ENCODE measurements around the gene DBH. TPM values are rescaled to one million over a fixed set of nuclear protein-coding genes. Genes with fewer than 3 reads are reported as not detected.

Gene DBH
- total and polyA plus RNA-seq, 2 of the 13 experiments (the other 11 are each of a cell fraction or from before 2014, with no cell fraction given) = not detected

DNA sequence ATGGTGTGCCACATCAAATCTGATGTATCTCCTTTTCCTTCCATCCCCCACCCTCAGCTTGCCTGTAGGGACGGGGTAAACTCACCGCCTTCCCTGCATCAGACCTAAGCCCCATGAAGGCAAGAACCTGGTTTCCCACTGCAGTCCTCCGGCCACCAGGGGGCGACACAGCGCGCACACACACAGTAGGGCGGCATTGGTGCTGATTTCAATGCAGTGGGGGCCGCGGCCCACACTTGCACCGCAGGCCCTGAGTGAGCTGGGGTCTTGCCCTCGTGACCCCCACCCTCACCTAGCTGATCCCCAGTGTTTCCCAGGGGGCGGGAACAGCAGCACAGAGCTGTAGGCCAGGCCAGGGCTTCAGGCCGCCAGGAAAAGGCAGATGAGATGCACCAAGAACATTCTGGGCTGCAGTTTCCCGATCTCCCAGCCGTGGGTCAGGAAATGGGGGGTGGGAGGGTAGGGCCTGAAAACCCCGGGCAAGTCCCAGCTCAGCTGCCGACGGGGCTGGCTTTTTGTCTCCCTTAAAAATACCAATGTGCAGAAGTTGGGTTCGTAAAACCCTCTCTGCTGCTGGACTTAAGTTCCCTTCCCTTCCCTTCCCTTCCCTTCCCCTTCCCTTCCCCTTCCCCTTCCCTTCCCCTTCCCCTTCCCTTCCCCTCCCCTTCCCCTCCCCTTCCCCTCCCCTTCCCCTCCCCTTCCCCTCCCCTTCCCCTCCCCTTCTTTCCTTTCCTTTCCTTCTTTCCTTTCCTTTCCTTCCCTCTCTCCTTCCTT is 46.5 kb upstream of the DBH start (continued):
- TF ChIP-seq, protein P1, sequence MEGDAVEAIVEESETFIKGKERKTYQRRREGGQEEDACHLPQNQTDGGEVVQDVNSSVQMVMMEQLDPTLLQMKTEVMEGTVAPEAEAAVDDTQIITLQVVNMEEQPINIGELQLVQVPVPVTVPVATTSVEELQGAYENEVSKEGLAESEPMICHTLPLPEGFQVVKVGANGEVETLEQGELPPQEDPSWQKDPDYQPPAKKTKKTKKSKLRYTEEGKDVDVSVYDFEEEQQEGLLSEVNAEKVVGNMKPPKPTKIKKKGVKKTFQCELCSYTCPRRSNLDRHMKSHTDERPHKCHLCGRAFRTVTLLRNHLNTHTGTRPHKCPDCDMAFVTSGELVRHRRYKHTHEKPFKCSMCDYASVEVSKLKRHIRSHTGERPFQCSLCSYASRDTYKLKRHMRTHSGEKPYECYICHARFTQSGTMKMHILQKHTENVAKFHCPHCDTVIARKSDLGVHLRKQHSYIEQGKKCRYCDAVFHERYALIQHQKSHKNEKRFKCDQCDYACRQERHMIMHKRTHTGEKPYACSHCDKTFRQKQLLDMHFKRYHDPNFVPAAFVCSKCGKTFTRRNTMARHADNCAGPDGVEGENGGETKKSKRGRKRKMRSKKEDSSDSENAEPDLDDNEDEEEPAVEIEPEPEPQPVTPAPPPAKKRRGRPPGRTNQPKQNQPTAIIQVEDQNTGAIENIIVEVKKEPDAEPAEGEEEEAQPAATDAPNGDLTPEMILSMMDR (CRISPR knock-in tag; IDR thresholded peaks at IDR 0.05) = peak; percentile 75
- TF ChIP-seq, protein P2, sequence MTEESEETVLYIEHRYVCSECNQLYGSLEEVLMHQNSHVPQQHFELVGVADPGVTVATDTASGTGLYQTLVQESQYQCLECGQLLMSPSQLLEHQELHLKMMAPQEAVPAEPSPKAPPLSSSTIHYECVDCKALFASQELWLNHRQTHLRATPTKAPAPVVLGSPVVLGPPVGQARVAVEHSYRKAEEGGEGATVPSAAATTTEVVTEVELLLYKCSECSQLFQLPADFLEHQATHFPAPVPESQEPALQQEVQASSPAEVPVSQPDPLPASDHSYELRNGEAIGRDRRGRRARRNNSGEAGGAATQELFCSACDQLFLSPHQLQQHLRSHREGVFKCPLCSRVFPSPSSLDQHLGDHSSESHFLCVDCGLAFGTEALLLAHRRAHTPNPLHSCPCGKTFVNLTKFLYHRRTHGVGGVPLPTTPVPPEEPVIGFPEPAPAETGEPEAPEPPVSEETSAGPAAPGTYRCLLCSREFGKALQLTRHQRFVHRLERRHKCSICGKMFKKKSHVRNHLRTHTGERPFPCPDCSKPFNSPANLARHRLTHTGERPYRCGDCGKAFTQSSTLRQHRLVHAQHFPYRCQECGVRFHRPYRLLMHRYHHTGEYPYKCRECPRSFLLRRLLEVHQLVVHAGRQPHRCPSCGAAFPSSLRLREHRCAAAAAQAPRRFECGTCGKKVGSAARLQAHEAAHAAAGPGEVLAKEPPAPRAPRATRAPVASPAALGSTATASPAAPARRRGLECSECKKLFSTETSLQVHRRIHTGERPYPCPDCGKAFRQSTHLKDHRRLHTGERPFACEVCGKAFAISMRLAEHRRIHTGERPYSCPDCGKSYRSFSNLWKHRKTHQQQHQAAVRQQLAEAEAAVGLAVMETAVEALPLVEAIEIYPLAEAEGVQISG (CRISPR knock-in tag; IDR thresholded peaks at IDR 0.05) = peak; percentile 97
- TF ChIP-seq ZNF510 (CRISPR knock-in tag; IDR thresholded peaks at IDR 0.05; ENCODE audit: low read depth) = no peak
- no peak for TF ChIP-seq ZNF501 (CRISPR knock-in tag; IDR thresholded peaks at IDR 0.05)
- TF ChIP-seq KLF15 (CRISPR knock-in tag; IDR thresholded peaks at IDR 0.05; ENCODE audit: borderline replicate concordance) = no peak
- TF ChIP-seq, protein P3, sequence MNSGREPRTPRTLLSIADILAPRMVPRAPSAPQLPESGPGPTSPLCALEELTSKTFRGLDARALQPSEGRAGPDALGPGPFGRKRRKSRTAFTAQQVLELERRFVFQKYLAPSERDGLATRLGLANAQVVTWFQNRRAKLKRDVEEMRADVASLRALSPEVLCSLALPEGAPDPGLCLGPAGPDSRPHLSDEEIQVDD (CRISPR knock-in tag; IDR thresholded peaks at IDR 0.05; ENCODE audit: borderline replicate concordance) = no peak
- peak; percentile 41 for TF ChIP-seq CBX1 (IDR thresholded peaks at IDR 0.05; ENCODE audit: low read depth)
- no peak for TF ChIP-seq FOXM1 (CRISPR knock-in tag; IDR thresholded peaks at IDR 0.05)
- TF ChIP-seq, protein P4, sequence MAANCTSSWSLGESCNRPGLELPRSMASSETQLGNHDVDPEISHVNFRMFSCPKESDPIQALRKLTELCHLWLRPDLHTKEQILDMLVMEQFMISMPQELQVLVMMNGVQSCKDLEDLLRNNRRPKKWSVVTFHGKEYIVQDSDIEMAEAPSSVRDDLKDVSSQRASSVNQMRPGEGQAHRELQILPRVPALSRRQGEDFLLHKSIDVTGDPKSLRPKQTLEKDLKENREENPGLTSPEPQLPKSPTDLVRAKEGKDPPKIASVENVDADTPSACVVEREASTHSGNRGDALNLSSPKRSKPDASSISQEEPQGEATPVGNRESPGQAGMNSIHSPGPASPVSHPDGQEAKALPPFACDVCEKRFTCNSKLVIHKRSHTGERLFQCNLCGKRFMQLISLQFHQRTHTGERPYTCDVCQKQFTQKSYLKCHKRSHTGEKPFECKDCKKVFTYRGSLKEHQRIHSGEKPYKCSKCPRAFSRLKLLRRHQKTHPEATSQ (CRISPR knock-in tag; IDR thresholded peaks at IDR 0.05; ENCODE audit: borderline replicate concordance) = no peak
- no peak for TF ChIP-seq SPEN (CRISPR knock-in tag; IDR thresholded peaks at IDR 0.05; ENCODE audit: low read depth)
- TF ChIP-seq, protein P5, sequence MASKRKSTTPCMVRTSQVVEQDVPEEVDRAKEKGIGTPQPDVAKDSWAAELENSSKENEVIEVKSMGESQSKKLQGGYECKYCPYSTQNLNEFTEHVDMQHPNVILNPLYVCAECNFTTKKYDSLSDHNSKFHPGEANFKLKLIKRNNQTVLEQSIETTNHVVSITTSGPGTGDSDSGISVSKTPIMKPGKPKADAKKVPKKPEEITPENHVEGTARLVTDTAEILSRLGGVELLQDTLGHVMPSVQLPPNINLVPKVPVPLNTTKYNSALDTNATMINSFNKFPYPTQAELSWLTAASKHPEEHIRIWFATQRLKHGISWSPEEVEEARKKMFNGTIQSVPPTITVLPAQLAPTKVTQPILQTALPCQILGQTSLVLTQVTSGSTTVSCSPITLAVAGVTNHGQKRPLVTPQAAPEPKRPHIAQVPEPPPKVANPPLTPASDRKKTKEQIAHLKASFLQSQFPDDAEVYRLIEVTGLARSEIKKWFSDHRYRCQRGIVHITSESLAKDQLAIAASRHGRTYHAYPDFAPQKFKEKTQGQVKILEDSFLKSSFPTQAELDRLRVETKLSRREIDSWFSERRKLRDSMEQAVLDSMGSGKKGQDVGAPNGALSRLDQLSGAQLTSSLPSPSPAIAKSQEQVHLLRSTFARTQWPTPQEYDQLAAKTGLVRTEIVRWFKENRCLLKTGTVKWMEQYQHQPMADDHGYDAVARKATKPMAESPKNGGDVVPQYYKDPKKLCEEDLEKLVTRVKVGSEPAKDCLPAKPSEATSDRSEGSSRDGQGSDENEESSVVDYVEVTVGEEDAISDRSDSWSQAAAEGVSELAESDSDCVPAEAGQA (IDR thresholded peaks at IDR 0.05; ENCODE audit: low read depth) = no peak
- TF ChIP-seq, protein P5 (CRISPR knock-in tag; IDR thresholded peaks at IDR 0.05; ENCODE audit: borderline replicate concordance) = no peak
- no peak for TF ChIP-seq ZEB1 (IDR thresholded peaks at IDR 0.05; ENCODE audit: insufficient replicate concordance, low read depth)

Data from HepG2 (cell line).